Suprapubic skin (tissue), 4 donors: ENCODE measurements around the gene DCST1. TPM values are rescaled to one million over a fixed set of nuclear protein-coding genes. Genes with fewer than 3 reads are reported as not detected.
A peak's percentile ranks its signal among the peaks of the same experiment; 100 is the strongest.

Experiments
- DNase-seq, 2 donors: peaks; one replicate each; pipeline ENCODE4 v3.0.0-alpha.2; 2019; ENCODE audit warnings: low spot score in 2 of 2
- H3K27ac ChIP-seq: fragments of 200-600 bp; sonication (generic); one replicate; pipeline ENCODE4 v1.5.1; 2019
- H3K27me3 ChIP-seq: fragments of 200-600 bp; sonication (generic); one replicate; pipeline ENCODE4 v1.5.1; 2019
- H3K36me3 ChIP-seq: fragments of 200-600 bp; sonication (generic); one replicate; pipeline ENCODE4 v1.5.1; 2019
- H3K4me1 ChIP-seq: fragments of 200-600 bp; sonication (generic); one replicate; pipeline ENCODE4 v1.5.1; 2019
- H3K4me3 ChIP-seq: fragments of 200-600 bp; sonication (generic); one replicate; pipeline ENCODE4 v1.5.1; 2019; ENCODE audit warnings: mild to moderate bottlenecking
- H3K9me3 ChIP-seq: fragments of 200-600 bp; sonication (generic); one replicate; pipeline ENCODE4 v1.5.1; 2019
- CTCF ChIP-seq, 2 donors: fragments of 200-600 bp in 1 of 2; fragments of 450-650 bp in 1 of 2; sonication (generic) in 1 of 2; IDR thresholded peaks; one replicate each; pipeline ENCODE4 v1.5.1; 2016 to 2019; ENCODE audit warnings: antibody characterized with exemption in 2 of 2, mild to moderate bottlenecking in 1 of 2, moderate library complexity in 1 of 2
- EP300 ChIP-seq: sonication (generic); formaldehyde crosslinking; IDR thresholded peaks from one replicate; pipeline ENCODE4 v1.6.1; 2017; ENCODE audit warnings: antibody characterized with exemption
- POLR2A ChIP-seq, 2 donors: fragments of 450-650 bp; IDR thresholded peaks; one replicate each; pipeline ENCODE4 v1.6.1; 2017; ENCODE audit warnings: antibody characterized with exemption in 2 of 2, mild to moderate bottlenecking in 2 of 2, moderate library complexity in 2 of 2
- POLR2AphosphoS5 ChIP-seq, 3 donors: sonication (generic); formaldehyde crosslinking; IDR thresholded peaks; one replicate each; pipeline ENCODE4 v1.6.1; 2017; ENCODE audit warnings: antibody characterized with exemption in 3 of 3
- WGBS: methylation state at CpG from one replicate; pipeline ENCODE4 v1.1.5; 2018; 5-methylcytosine and 5-hydroxymethylcytosine counted together
- total RNA-seq, 4 donors: library from RNA; depleted of rRNA; stranded (reverse); fragments of >200 nt; gene quantifications; one replicate each; pipeline ENCODE4 v1.1.0, GENCODE V29; 2016

The DCST1 gene
- total RNA-seq, 4 donors from 2014 or later = 0.55 to 8.2 (median 2.8) TPM

DNA sequence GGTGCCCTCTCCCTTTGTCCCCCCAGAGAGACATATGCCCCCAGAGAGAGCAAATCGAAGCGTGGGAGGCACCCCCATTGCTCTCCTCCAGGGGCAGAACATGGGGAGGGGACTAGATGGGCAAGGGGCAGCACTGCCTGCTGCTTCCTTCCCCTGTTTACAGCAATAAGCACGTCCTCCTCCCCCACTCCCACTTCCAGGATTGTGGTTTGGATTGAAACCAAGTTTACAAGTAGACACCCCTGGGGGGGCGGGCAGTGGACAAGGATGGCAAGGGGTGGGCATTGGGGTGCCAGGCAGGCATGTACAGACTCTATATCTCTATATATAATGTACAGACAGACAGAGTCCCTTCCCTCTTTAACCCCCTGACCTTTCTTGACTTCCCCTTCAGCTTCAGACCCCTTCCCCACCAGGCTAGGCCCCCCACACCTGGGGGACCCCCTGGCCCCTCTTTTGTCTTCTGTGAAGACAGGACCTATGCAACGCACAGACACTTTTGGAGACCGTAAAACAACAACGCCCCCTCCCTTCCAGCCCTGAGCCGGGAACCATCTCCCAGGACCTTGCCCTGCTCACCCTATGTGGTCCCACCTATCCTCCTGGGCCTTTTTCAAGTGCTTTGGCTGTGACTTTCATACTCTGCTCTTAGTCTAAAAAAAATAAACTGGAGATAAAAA lies 53.4 kb downstream of the DCST1 start:
- Histone ChIP-seq H3K4me1 (peaks cover 51% of the 10 kb centered on the region), H3K9me3 (no peaks in the 10 kb centered on the region), H3K36me3 (no peaks in the 10 kb centered on the region), H3K27ac (no peak overlapping the region), H3K4me3 (no peak overlapping the region), H3K27me3 (peaks cover 24% of the 10 kb centered on the region)
- TF ChIP-seq EP300 (no peak), CTCF (IDR thresholded peaks at IDR 0.05) (no peak), POLR2AphosphoS5 (IDR thresholded peaks at IDR 0.05) (no peak)
- no peak for DNase-seq
- 66% methylated on average over 6 of the region's 8 CpGs for WGBS

DNA sequence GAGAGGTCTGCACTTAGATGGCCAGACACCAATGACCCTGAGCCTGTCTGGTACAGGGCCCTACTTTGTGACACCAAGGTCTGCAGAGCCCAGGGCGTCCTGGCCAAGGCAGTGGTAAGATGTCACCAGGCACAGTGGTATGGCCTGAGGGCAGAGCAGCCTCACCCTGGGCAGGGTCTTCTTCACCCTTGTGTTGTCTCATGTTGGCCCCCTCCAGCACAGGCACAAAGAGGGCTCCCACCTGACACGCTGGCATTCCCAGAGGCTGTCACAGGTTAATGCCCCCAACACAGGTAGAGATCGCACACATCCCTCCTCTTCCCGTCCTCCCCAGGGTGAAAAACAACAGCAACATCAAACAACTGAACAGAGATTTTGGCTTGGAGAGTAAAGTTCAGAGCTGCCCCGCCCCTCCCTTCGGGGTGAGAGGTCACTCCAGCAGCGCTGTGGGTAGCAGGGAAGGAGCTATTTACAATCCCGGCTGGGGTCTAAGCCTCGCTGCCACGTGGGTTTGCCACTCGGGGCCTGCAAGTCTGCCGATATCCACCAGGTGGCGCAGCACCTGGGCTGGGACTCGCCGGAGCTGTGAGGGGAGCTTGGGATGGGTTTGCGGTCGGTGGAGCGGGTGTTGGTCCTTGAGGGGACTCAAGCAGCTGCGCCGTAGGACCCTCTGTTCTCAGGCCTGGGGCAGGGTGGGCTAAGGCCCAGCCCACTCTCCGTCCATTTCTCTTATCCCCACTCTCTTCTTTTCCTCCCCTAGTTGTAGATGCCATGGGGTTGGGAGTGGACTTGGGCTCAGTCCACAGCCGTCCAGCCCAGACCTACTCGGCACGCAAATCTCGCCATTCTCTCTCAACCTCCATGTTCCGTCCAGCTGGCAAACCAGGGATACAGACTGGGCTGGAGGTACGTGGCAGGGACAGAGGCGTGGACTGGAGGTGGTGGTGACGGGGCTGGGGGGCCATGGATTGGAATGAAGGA lies 57.7 kb downstream of the DCST1 start:
- DNase-seq = peak in 1 of 2 donors; percentile 89
- TF ChIP-seq POLR2A (IDR thresholded peaks at IDR 0.05) (no peak), CTCF (IDR thresholded peaks at IDR 0.05) (peak; percentile 96 to 98), EP300 (no peak)
- Histone ChIP-seq H3K27ac (no peak overlapping the region), H3K4me1 (peaks cover 25% of the 10 kb centered on the region), H3K27me3 (no peaks in the 10 kb centered on the region), H3K4me3 (no peak overlapping the region), H3K9me3 (no peaks in the 10 kb centered on the region), H3K36me3 (no peaks in the 10 kb centered on the region)
- 29% methylated on average over 21 of the region's 29 CpGs for WGBS

- Histone ChIP-seq H3K36me3 (no peaks in the 10 kb centered on the region), H3K27me3 (no peaks in the 10 kb centered on the region), H3K4me3 (no peak overlapping the region), H3K9me3 (no peaks in the 10 kb centered on the region), H3K27ac (no peak overlapping the region), H3K4me1 (peaks cover 20% of the 10 kb centered on the region)
- no peak for DNase-seq
- 81% methylated on average over 6 of the region's 6 CpGs for WGBS
- TF ChIP-seq CTCF (IDR thresholded peaks at IDR 0.05) = no peak
- TF ChIP-seq POLR2AphosphoS5 (IDR thresholded peaks at IDR 0.05) = no peak
- no peak for TF ChIP-seq POLR2A (IDR thresholded peaks at IDR 0.05)
- TF ChIP-seq EP300 = no peak
These were observed 58.5 kb downstream of the DCST1 start for GRCh38 chr1:155092131-155092530.

- Histone ChIP-seq H3K4me3 (no peak overlapping the region), H3K9me3 (no peaks in the 10 kb centered on the region), H3K27ac (no peak overlapping the region), H3K27me3 (no peaks in the 10 kb centered on the region), H3K36me3 (no peaks in the 10 kb centered on the region), H3K4me1 (peaks cover 20% of the 10 kb centered on the region)
- TF ChIP-seq EP300 (no peak), POLR2AphosphoS5 (IDR thresholded peaks at IDR 0.05) (no peak), CTCF (IDR thresholded peaks at IDR 0.05) (no peak), POLR2A (IDR thresholded peaks at IDR 0.05) (no peak)
- WGBS = 87% methylated on average over 12 of the region's 12 CpGs
- no peak for DNase-seq
These were observed 59.0 kb downstream of the DCST1 start for GRCh38 chr1:155092641-155093040.
